HG02870 (cell line): ENCODE data around the gene VANGL1.
A peak's percentile ranks its signal among the peaks of the same experiment; 100 is the strongest.
"Not testable (repeated sequence)": the region's sequence is repeated elsewhere in the genome, so short reads cannot be mapped to it uniquely, and the experiment has no call there.

Experiments
- ATAC-seq: cut with Tn5 transposase; IDR thresholded peaks from one replicate; pipeline ENCODE4 v1.9.1; 2021; ENCODE audit warnings: mild to moderate bottlenecking, moderate library complexity; ENCODE audit not compliant: unreplicated experiment

The VANGL1 gene

GRCh38 chr1:115641762-115642167 is at the start of gene VANGL1:
Gene VANGL1 (plus strand): TSS chr1:115641970. CDS start chr1:115651414, 9,444 bp downstream.
- ATAC-seq, result peak; percentile 56

DNA sequence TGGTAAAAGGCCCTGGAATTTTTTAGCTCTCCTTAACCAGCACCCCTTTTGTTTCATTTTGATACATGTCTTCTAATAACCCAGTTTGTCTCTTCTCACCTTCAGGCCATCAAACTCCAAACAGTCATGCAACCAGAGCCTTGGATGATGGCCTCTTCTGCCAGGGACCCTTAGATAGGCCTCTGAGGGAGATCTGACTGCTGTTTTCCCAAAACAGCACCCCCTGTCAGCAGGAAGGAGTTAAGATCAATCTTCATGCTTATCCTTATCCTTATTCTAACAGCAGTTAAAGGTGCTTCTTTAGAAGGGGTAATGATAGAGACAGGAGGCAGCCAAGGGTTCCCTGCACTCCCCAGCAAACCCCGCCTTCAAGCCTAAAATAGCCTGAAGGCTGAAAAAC is 49.5 kb upstream of the VANGL1 start:
- ATAC-seq, result no peak

DNA sequence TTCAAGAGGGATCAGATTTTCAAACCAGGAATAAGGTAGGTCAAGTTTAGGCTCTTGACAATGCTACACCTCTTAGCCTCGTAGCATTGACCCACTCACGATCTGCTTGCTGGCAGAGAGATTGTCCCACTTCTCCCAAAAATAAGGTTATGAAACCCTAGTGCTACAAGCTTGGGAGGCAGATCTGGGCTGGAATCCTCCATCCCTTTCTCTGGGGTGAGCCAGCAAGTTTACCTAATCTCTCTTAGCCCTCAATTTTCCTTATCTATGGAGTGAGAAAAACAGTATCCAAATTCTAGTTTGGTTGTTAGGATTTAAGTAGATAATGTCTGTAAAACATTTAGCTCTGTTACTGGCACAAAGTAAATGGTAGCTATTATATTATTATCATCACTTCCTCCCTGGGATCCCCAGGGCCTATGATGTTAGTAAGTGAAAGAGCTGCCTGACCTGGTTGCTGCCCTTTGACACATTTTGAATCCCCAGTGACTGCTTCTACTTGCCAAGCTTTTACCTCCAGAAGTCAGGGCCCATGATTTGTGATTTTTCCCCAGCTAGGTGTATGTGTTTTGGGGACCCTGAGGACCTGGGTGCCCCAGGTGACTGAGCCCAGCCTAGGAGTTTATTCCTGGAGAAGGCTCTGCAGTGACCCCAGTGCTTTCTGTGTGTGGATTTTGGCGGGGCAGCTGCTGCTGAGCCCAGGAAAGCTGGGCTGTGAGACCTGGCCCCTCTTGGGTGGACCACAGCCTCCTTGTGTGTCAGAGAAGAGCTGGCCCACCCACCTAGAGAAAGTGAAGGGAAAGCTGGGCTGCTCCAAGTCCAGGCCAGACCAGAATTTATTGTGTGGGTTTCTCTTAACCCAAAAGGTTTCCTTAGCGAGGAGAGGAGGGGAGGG is 48.2 kb upstream of the VANGL1 start:
- ATAC-seq, result no peak

GRCh38 chr1:115594600-115594999 is 47.2 kb upstream of the VANGL1 start:
- no peak for ATAC-seq

GRCh38 chr1:115595279-115596079 is 46.3 kb upstream of the VANGL1 start:
- peak; percentile 77 for ATAC-seq

- no peak for ATAC-seq
Measured at GRCh38 chr1:115596080-115596780, 45.5 kb upstream of the VANGL1 start.

- no peak for ATAC-seq
Measured at GRCh38 chr1:115604508-115604907, 37.3 kb upstream of the VANGL1 start.

DNA sequence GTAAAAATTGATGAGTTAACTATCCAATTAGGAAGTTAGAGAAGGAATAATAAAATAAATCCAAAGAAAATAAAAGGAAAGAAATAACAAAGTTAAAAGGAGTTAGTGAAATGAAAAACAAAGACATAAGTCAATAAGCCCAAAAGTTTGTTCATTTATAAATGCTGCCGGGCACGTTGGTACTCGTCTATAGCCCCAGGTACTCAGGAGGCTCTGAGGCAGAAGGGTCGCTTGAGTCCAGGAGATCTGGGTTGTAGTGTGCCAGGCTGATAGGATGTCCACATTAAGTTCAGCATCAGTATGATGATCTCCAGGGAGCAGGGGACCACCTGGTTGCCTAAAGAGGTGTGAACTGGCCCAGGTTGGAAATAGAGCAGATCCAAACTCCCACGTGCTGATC is 35.5 kb upstream of the VANGL1 start:
- ATAC-seq, result no peak

- no peak for ATAC-seq
Measured at GRCh38 chr1:115609021-115609420, 32.7 kb upstream of the VANGL1 start.

DNA sequence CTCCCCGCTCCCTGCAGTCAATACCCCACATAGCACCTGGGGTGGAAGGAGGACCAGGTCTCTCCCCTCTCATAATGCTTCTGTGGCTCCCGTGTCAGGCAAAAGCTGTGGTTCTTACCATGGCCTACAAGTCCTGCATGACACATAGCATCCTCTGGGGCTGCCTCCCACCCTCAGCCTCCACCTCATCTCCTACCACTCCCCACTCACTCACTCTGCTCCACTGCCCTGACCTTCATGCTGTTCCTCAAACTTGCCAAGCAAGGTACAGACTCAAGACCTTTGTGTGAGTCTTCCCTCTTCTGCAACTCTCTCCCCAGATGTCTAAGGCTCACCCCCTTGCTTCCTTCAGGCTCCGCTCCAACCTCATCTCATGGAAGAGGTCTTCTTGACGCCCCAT is 28.0 kb upstream of the VANGL1 start:
- no peak for ATAC-seq

DNA sequence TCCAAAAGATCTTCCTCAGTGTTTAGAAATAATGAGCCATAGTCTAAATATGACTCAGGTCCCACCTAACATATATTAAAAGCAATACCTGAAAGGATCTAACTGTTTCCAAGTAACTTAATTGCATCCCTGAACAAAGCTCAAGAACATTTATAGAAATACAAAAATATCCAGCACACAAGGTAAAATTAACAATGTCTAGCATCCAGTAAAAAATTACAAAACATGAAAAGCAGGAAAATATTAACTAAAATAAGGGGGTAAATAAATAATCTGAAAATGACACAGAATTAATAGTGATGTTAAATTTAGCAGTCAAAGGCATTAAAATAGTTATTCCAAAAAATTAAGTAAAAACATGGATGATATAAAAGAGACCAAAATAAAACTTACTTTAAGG is 21.3 kb upstream of the VANGL1 start:
- ATAC-seq, result no peak

DNA sequence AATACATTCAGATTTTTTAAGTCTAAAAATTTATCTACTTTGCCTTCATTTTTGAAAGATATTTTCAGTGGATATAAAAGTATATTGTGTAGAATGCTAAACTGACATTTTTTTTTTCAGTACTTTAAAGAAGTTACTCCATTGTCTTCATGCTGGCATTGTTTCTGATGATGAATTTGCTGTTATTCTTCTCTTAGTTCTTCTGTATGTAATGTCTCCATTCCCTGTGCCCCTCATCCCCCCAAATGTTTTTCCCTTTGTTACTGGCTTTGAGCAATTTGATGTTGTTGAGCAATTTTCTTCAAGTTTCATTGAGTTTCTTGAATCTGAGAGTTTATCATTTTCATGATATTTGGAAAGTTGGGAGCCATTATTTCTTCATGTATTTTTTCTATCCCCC is 20.8 kb upstream of the VANGL1 start:
- ATAC-seq, result no peak

GRCh38 chr1:115624859-115625258 is 16.9 kb upstream of the VANGL1 start:
- no peak for ATAC-seq

GRCh38 chr1:115630342-115630741 is 11.4 kb upstream of the VANGL1 start:
- ATAC-seq, result no peak

- no peak for ATAC-seq
Measured at GRCh38 chr1:115632251-115633026, 9.3 kb upstream of the VANGL1 start.

GRCh38 chr1:115633606-115634005 is 8.2 kb upstream of the VANGL1 start:
- ATAC-seq, result not testable (repeated sequence)

GRCh38 chr1:115637247-115637646 is 4.5 kb upstream of the VANGL1 start:
- not testable (repeated sequence) for ATAC-seq

- ATAC-seq, result no peak
Measured at GRCh38 chr1:115640384-115640783, 1.4 kb upstream of the VANGL1 start.

- ATAC-seq, result peak; percentile 73
Measured at GRCh38 chr1:115642168-115643072, 650 bp downstream of the VANGL1 start.
